Colon (tissue), 2 donors: Measurements from ENCODE around the gene RBAK.
"Not testable (repeated sequence)": the region's sequence is repeated elsewhere in the genome, so short reads cannot be mapped to it uniquely, and the experiment has no call there.

Experiments used
- FAIRE-seq: peaks from 2 replicates; lab custom pipeline; 2012; peaks lifted over from hg19 to GRCh38; lab: Jason Lieb, UNC
- donor health status: control.
- donor health status: control.

Gene RBAK

DNA sequence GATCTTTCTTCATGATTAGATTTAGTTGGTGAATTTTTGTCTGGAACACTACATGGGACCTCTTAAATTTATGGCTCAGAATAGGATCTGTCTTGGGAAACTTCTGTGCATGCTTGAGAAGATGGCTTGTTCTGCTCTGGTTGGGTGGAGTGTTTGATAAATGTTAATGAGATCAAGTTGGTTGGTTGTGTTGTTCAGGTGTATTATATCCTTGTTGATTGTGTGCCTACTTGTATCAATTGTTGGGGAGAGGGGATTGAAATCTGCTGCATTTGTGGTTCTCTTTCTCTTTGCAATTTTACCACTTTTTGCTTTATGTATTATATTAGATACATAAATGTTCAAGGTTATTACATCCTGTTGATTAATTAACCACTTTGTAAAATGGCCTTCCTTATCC, 6.1 kb downstream of the RBAK start:
- FAIRE-seq, result not testable (repeated sequence)

GRCh38 chr7:5053175-5053574, 7.5 kb downstream of the RBAK start:
- no peak for FAIRE-seq

DNA sequence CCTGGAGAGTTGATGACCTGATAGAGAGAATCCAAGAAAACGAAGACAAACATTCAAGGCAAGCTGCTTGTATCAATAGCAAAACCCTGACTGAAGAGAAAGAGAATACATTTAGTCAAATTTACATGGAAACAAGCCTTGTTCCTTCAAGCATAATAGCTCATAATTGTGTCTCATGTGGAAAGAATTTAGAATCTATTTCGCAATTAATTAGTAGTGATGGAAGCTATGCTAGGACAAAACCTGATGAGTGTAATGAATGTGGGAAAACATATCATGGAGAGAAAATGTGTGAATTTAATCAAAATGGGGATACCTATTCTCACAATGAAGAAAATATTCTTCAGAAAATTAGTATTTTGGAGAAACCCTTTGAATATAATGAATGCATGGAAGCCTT, 18.0 kb downstream of the RBAK start:
- FAIRE-seq, result no peak

GRCh38 chr7:5064391-5065106, 18.9 kb downstream of the RBAK start:
- no peak for FAIRE-seq

- no peak for FAIRE-seq
These were observed 19.4 kb downstream of the RBAK start for GRCh38 chr7:5065107-5065407.

- no peak for FAIRE-seq
These were observed 22.9 kb downstream of the RBAK start for GRCh38 chr7:5068521-5068920.

GRCh38 chr7:5070206-5070605, 24.5 kb downstream of the RBAK start:
- no peak for FAIRE-seq

DNA sequence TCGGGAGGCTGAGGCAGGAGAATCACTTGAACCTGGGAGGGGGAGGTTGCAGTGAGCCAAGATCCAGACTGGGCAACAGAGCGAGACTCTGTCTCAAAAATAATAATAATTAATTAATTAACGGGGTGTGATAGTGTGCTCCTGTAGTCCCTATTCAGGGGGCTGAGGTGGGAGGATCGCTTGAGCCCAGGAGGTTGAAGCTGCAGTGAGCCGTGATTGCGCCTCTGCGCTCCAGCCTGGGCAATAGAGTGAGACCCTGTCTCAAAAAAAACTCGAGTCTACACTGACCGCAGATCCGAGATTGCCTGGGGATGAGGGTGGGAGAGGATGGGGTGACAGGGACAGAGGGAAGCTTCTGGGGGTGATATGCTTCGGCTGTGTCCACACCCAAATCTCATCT, 29.5 kb downstream of the RBAK start:
- FAIRE-seq, result not testable (repeated sequence)

DNA sequence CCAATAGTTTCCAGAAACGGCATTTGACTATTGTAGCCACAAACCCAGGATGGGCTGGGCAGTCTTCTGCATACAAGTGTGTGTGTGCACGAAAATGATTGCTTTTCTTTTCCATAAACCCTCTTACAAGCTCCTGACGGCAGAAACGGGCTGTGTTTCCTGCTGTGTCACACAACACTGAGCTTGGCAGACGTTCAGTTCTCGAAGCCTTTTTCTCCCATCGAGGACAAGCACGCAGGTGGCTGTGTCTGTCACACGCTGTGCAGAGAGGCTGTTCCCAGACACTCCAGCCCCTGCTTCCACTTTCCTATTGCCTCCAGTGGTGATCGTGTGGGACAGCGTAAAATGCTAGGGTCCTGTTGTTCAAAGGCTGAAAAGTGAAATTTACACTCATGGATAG, 32.1 kb downstream of the RBAK start:
- no peak for FAIRE-seq

GRCh38 chr7:5082806-5083205, 37.1 kb downstream of the RBAK start:
- FAIRE-seq, result no peak

DNA sequence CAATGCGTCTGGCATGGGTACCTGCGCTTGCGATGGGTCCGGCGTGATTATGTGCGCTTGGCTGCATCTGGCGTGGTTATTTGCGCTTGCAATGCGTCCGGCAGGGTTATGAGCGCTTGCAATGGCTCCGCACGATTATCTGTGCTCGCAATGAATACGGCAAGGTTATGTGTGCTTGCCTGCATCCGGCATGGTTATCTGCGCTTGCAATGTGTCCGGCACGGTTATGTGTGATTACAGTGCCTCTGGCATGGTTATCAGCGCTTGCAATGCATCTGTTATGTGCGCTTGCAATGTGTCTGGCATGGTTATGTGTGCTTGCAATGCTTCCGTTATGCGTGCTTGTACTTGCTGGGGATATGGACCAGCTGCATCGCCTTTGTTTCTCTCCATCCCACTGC, 37.7 kb downstream of the RBAK start:
- no peak for FAIRE-seq

- no peak for FAIRE-seq
These were observed 40.6 kb downstream of the RBAK start for GRCh38 chr7:5086256-5086655.

- not testable (repeated sequence) for FAIRE-seq
These were observed 42.7 kb downstream of the RBAK start for GRCh38 chr7:5088228-5088833.

GRCh38 chr7:5088906-5089305, 43.2 kb downstream of the RBAK start:
- no peak for FAIRE-seq

DNA sequence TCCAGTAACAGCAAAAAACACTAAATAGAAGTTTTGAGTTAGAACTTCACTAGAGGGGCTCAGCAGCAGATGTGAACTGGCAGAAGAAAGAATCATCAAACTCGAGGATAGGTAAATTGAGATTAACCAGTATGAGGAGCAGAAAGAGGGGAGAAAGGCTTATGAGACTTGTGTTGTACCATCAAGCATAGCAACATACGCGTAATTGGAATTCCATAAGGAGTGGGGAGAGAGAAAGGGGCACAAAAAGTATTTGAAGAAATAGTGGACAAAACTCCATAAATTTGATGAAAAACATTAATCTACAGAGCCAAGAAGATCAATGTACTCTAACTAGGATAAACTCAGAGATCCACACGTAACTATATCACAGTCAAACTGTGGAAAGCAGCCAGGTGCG, 48.3 kb downstream of the RBAK start:
- FAIRE-seq, result no peak

DNA sequence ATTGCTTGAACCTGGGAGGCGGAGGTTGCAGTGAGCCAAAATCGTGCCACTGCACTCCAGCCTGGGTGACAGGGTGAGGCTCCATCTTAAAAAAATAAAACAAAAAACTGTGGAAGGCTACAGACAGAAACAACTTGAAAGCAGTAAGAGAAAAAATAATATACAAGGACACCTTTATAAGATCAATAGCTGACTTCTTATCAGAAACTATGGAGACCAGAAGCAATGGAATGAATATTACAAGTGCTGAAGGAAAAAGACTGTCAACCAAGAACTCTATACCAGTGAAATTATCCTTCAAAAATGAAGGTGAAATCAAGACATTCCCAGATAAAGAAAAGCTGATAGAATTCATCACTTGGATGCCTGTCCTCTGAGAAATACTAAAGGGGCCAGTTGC, 49.0 kb downstream of the RBAK start:
- no peak for FAIRE-seq

DNA sequence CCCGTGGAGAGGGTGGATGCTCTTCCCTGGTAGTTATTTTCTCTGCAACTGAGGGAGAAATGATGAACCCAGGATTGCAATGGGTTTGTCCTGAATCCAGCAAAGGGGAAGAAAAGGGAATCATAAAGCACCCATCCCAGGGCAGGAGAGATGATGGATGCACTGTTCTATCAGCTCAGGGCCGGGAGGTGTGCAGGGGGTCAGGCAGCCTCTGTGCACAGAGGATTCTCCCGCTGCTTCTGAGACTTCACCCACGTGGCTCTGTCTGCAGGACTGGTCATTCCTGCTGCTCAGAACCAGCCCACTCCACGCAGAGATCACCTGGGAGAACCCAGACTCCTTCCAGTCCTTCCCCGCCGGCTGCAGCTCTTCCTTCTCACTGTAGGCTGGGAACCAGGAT, 70.7 kb downstream of the RBAK start:
- no peak for FAIRE-seq

- no peak for FAIRE-seq
These were observed 71.7 kb downstream of the RBAK start for GRCh38 chr7:5117095-5117970.
